HepG2 (cell line): ENCODE measurements around the gene LSM2. TPM values are rescaled to one million over a fixed set of nuclear protein-coding genes. Genes with fewer than 3 reads are reported as not detected.
"Not testable (repeated sequence)": the region's sequence is repeated elsewhere in the genome, so short reads cannot be mapped to it uniquely, and the experiment has no call there.

Source experiments
- AGO1 ChIP-seq: fragments of 200-400 bp; formaldehyde crosslinking; IDR thresholded peaks from 2 replicates; pipeline ENCODE4 v1.6.1; 2017; ENCODE audit warnings: mild to moderate bottlenecking, low read depth, low read length, moderate library complexity; ENCODE audit not compliant: poor library complexity, severe bottlenecking
- ERF ChIP-seq: IDR thresholded peaks from 2 replicates; pipeline ENCODE4 v1.6.1; 2018; ENCODE audit warnings: missing biosample characterization, missing genetic modification reagents
- ZBTB38 ChIP-seq: sonication (generic); formaldehyde crosslinking; IDR thresholded peaks from 2 replicates; pipeline ENCODE4 v1.5.1; 2020; ENCODE audit warnings: mild to moderate bottlenecking, missing genetic modification reagents
- ZNF121 ChIP-seq: sonication (generic); formaldehyde crosslinking; IDR thresholded peaks from 2 replicates; pipeline ENCODE4 v1.5.0; 2020; ENCODE audit warnings: mild to moderate bottlenecking, missing genetic modification reagents
- ZNF441 ChIP-seq: sonication (generic); formaldehyde crosslinking; IDR thresholded peaks from 2 replicates; pipeline ENCODE4 v1.7.0; 2021; ENCODE audit warnings: missing genetic modification reagents, borderline replicate concordance
- polyA plus RNA-seq, 8 experiments: library from polyadenylated mRNA; depleted of rRNA in 3 of 8; stranded (reverse) in 7 of 8; unstranded in 1 of 8; fragments of >200 nt; fragmentation: Illumina TruSeq in 4 of 8; extraction: Trizol in 4 of 8; gene quantifications; 2 replicates each; pipeline versions ENCODE4 v1.2.1 to v1.2.3, GENCODE V29; 2011 to 2016; ENCODE audit warnings: low read depth in 4 of 8, missing spikeins in 1 of 8, mixed read lengths in 1 of 8; ENCODE audit not compliant: insufficient read depth in 1 of 8
- total RNA-seq, 5 experiments: library from RNA; depleted of rRNA; stranded (reverse); fragments of >200 nt; fragmentation: Illumina TruSeq; extraction: Trizol; gene quantifications; 2 replicates each; pipeline ENCODE4 v1.2.3, GENCODE V29; 2016; ENCODE audit warnings: low read depth in 1 of 5
- TF ChIP-seq, protein P1 (sequence below), 2 experiments: fragments of 450-650 bp in 1 of 2; sonication (generic) in 1 of 2; formaldehyde crosslinking in 1 of 2; IDR thresholded peaks; 2 replicates each; pipeline versions ENCODE4 v1.6.1 to v1.8.0; 2016 to 2022; ENCODE audit warnings: antibody characterized with exemption in 1 of 2, mild to moderate bottlenecking in 1 of 2, missing genetic modification reagents in 1 of 2

Gene LSM2
- total and polyA plus RNA-seq, 2 of the 13 experiments (the other 11 are each of a cell fraction or from before 2014, with no cell fraction given) = 69.4 to 90.5 TPM

DNA sequence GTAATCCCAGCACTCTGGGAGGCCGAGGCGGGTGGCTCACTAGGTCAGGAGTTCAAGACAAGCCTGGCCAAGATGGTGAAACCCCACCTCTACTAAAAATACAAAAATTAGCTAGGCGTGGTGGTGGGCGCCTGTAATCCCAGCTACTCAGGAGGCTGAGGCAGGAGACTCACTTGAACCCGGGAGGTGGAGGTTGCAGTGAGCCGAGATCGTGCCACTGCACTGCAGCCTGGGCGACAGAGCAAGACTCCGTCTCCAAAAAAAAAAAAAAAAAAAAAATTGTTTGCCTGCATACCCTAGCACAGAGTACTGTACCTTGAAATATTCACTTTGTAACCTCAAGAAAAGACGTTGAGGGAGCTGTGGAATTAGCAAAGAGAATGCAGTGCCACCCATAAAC, 13.6 kb upstream of the LSM2 start (continued):
- TF ChIP-seq, protein P1, sequence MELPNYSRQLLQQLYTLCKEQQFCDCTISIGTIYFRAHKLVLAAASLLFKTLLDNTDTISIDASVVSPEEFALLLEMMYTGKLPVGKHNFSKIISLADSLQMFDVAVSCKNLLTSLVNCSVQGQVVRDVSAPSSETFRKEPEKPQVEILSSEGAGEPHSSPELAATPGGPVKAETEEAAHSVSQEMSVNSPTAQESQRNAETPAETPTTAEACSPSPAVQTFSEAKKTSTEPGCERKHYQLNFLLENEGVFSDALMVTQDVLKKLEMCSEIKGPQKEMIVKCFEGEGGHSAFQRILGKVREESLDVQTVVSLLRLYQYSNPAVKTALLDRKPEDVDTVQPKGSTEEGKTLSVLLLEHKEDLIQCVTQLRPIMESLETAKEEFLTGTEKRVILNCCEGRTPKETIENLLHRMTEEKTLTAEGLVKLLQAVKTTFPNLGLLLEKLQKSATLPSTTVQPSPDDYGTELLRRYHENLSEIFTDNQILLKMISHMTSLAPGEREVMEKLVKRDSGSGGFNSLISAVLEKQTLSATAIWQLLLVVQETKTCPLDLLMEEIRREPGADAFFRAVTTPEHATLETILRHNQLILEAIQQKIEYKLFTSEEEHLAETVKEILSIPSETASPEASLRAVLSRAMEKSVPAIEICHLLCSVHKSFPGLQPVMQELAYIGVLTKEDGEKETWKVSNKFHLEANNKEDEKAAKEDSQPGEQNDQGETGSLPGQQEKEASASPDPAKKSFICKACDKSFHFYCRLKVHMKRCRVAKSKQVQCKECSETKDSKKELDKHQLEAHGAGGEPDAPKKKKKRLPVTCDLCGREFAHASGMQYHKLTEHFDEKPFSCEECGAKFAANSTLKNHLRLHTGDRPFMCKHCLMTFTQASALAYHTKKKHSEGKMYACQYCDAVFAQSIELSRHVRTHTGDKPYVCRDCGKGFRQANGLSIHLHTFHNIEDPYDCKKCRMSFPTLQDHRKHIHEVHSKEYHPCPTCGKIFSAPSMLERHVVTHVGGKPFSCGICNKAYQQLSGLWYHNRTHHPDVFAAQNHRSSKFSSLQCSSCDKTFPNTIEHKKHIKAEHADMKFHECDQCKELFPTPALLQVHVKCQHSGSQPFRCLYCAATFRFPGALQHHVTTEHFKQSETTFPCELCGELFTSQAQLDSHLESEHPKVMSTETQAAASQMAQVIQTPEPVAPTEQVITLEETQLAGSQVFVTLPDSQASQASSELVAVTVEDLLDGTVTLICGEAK (IDR thresholded peaks at IDR 0.05) = not testable (repeated sequence)
- TF ChIP-seq, protein P1 (CRISPR knock-in tag; IDR thresholded peaks at IDR 0.05) = 0 out of 2 replicates have a peak, but pooled peaks have one; percentile 37
- TF ChIP-seq AGO1 = peak; percentile 14
- TF ChIP-seq ZNF441 (CRISPR knock-in tag) = peak; percentile 56; the same call in 1 of the 2 replicates
- peak; percentile 62; the same call in 1 of the 2 replicates for TF ChIP-seq ZNF121 (CRISPR knock-in tag)
- peak; percentile 66; the same call in 1 of the 2 replicates for TF ChIP-seq ZBTB38 (CRISPR knock-in tag)
- peak; percentile 7; the same call in 1 of the 2 replicates for TF ChIP-seq ERF
